HFFc6 (cell line): Measurements from ENCODE around the gene DNMT3A. TPM values are rescaled to one million over a fixed set of nuclear protein-coding genes. Genes with fewer than 3 reads are reported as not detected.

Source experiments
- DNase-seq: peaks from one replicate; pipeline ENCODE4 v3.0.0-alpha.2; 2018
- H3K27ac Mint-ChIP-seq: 2 replicates; pipeline ENCODE4 v1.8.0; 2020; ENCODE audit warnings: mild to moderate bottlenecking, mixed read lengths
- H3K27me3 Mint-ChIP-seq: 2 replicates; pipeline ENCODE4 v1.8.0; 2021; ENCODE audit warnings: mild to moderate bottlenecking, moderate library complexity, mixed read lengths; ENCODE audit not compliant: insufficient read depth
- H3K36me3 Mint-ChIP-seq: 2 replicates; pipeline ENCODE4 v1.8.0; 2021; ENCODE audit warnings: low read depth, mixed read lengths
- H3K4me1 Mint-ChIP-seq: 2 replicates; pipeline ENCODE4 v1.8.0; 2020; ENCODE audit warnings: low read depth, mixed read lengths
- H3K4me3 Mint-ChIP-seq: 2 replicates; pipeline ENCODE4 v1.8.0; 2020; ENCODE audit warnings: mild to moderate bottlenecking, moderate library complexity, mixed read lengths
- H3K9me3 Mint-ChIP-seq: 2 replicates; pipeline ENCODE4 v1.8.0; 2020; ENCODE audit warnings: mild to moderate bottlenecking, mixed read lengths
- CTCF ChIP-seq: fragments of 200-600 bp; sonication (generic); IDR thresholded peaks from 2 replicates; pipeline ENCODE4 v1.5.0; 2021; ENCODE audit warnings: antibody characterized with exemption, mild to moderate bottlenecking
- total RNA-seq, 6 experiments: library from RNA; stranded (reverse); fragmentation: NEBNext Ultra II Directional; extraction: Animal tissue kit (Norgen Biotek cat#: 25700); gene quantifications; 2 replicates in 1 of 6; 3 replicates in 5 of 6; pipeline ENCODE4 v1.2.3, GENCODE V29; 2021

Gene DNMT3A
- total RNA-seq, 6 experiments from 2014 or later, result 3.5 to 5.2 (median 4.5) TPM

- H3K36me3 Mint-ChIP-seq, result no peaks in the 10 kb centered on the region
- no peak for DNase-seq
- H3K4me3 Mint-ChIP-seq, result no peak overlapping the region
- no peak overlapping the region for H3K27ac Mint-ChIP-seq
- H3K9me3 Mint-ChIP-seq, result no peaks in the 10 kb centered on the region
- no peaks in the 10 kb centered on the region for H3K4me1 Mint-ChIP-seq
- no peak for TF ChIP-seq CTCF
- H3K27me3 Mint-ChIP-seq, result peaks cover 7% of the 10 kb centered on the region
Observed at GRCh38 chr2:25221579-25221978, 120.1 kb downstream of the DNMT3A start.

GRCh38 chr2:25220313-25220712 is 121.4 kb downstream of the DNMT3A start:
- DNase-seq, result no peak
- H3K9me3 Mint-ChIP-seq, result no peaks in the 10 kb centered on the region
- TF ChIP-seq CTCF, result no peak
- no peaks in the 10 kb centered on the region for H3K36me3 Mint-ChIP-seq
- no peak overlapping the region for H3K27ac Mint-ChIP-seq
- H3K4me1 Mint-ChIP-seq, result no peaks in the 10 kb centered on the region
- no peak overlapping the region for H3K4me3 Mint-ChIP-seq
- peaks cover 6% of the 10 kb centered on the region for H3K27me3 Mint-ChIP-seq

GRCh38 chr2:25219621-25220020 is 122.1 kb downstream of the DNMT3A start:
- H3K4me1 Mint-ChIP-seq, result no peaks in the 10 kb centered on the region
- TF ChIP-seq CTCF, result no peak
- no peak overlapping the region for H3K4me3 Mint-ChIP-seq
- H3K9me3 Mint-ChIP-seq, result no peaks in the 10 kb centered on the region
- no peak for DNase-seq
- H3K27ac Mint-ChIP-seq, result no peak overlapping the region
- no peaks in the 10 kb centered on the region for H3K36me3 Mint-ChIP-seq
- peaks cover 6% of the 10 kb centered on the region for H3K27me3 Mint-ChIP-seq

- H3K9me3 Mint-ChIP-seq, result no peaks in the 10 kb centered on the region
- no peaks in the 10 kb centered on the region for H3K4me1 Mint-ChIP-seq
- no peaks in the 10 kb centered on the region for H3K36me3 Mint-ChIP-seq
- no peak for DNase-seq
- peaks cover 6% of the 10 kb centered on the region for H3K27me3 Mint-ChIP-seq
- no peak overlapping the region for H3K27ac Mint-ChIP-seq
- no peak for TF ChIP-seq CTCF
- H3K4me3 Mint-ChIP-seq, result no peak overlapping the region
Observed at GRCh38 chr2:25218100-25218499, 123.6 kb downstream of the DNMT3A start.

- Mint-ChIP-seq H3K4me3 (no peak overlapping the region), H3K9me3 (no peaks in the 10 kb centered on the region), H3K36me3 (no peaks in the 10 kb centered on the region), H3K27ac (no peak overlapping the region), H3K27me3 (peaks cover 10% of the 10 kb centered on the region), H3K4me1 (no peaks in the 10 kb centered on the region)
- no peak for DNase-seq
- no peak for TF ChIP-seq CTCF
Observed at GRCh38 chr2:25215948-25216679, 125.6 kb downstream of the DNMT3A start.
